Measurements from ENCODE around the gene PNLDC1.
A peak's percentile ranks its signal among the peaks of the same experiment; 100 is the strongest.
"Not testable (repeated sequence)": the region's sequence is repeated elsewhere in the genome, so short reads cannot be mapped to it uniquely, and the experiment has no call there.

The PNLDC1 gene

GRCh38 chr6:159807150-159807858 lies 7.2 kb downstream of the PNLDC1 start:
- DNase-seq (ENCODE audit: insufficient read length), result no peak
- FAIRE-seq, result no peak
- TF ChIP-seq POLR2A (IDR thresholded peaks at IDR 0.05; ENCODE audit: low read depth, low read length) (no peak), POLR2AphosphoS5 (IDR thresholded peaks at IDR 0.05; ENCODE audit: low read depth, low read length) (no peak), TAF1 (IDR thresholded peaks at IDR 0.05; ENCODE audit: borderline replicate concordance, low read depth, low read length) (no peak)

- FAIRE-seq, result no peak
Measured at GRCh38 chr6:159808647-159809046, 8.6 kb downstream of the PNLDC1 start.

DNA sequence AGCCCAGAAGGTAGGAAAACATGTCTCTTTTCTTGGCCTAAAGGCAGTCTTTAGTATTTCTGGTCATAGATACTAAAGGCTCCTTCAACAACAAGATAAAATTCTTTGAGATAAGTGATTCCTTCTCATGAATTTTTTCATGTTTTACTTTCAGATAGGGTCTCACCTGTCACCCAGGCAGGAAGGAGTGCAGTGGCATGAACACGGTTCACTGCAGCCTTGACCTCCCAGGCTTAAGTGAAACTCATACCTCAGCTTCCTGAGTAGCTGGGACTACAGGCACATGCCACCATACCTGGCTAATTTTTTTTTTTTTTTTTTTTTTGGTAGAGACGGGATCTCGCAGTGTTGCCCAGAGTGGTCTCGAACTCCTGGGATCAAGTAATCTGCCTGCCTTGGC lies 9.1 kb downstream of the PNLDC1 start:
- no peak for TF ChIP-seq POLR2AphosphoS5 (IDR thresholded peaks at IDR 0.05; ENCODE audit: low read depth, low read length)
- TF ChIP-seq POLR2A (IDR thresholded peaks at IDR 0.05; ENCODE audit: low read depth, low read length), result no peak
- TF ChIP-seq TAF1 (IDR thresholded peaks at IDR 0.05; ENCODE audit: borderline replicate concordance, low read depth, low read length), result no peak
- DNase-seq (ENCODE audit: insufficient read length) (no peak), FAIRE-seq (no peak)

More at GRCh38 chr6:159808647-159809046, 8.6 kb downstream of the PNLDC1 start:
- no peak for DNase-seq (ENCODE audit: insufficient read length)
- TF ChIP-seq POLR2AphosphoS5 (IDR thresholded peaks at IDR 0.05; ENCODE audit: low read depth, low read length) (no peak), POLR2A (IDR thresholded peaks at IDR 0.05; ENCODE audit: low read depth, low read length) (no peak), TAF1 (IDR thresholded peaks at IDR 0.05; ENCODE audit: borderline replicate concordance, low read depth, low read length) (no peak)

- no peak for TF ChIP-seq TAF1 (IDR thresholded peaks at IDR 0.05; ENCODE audit: borderline replicate concordance, low read depth, low read length)
- TF ChIP-seq POLR2AphosphoS5 (IDR thresholded peaks at IDR 0.05; ENCODE audit: low read depth, low read length), result no peak
- TF ChIP-seq POLR2A (IDR thresholded peaks at IDR 0.05; ENCODE audit: low read depth, low read length), result no peak
- FAIRE-seq, result no peak
- no peak for DNase-seq (ENCODE audit: insufficient read length)
Measured at GRCh38 chr6:159813781-159814180, 13.7 kb downstream of the PNLDC1 start.

DNA sequence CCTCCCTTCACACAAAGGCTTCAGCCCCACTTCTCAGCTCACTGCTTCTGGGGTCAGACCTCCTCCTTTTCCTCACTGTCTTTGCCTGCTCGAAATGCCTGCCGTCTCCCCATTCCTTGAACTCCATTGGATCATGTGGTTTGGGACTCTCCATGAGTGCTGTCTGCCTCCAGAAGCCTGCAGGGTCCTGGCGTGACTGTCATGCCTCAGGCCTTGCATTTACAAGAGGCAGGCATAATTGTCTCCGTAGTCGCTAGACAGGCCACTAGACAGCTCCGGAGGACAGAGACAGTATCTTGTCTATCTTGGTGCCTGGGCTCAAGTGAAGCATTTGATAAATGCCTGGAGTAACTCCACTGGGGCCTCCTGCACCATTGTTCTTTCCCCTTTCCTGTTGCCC lies 15.3 kb downstream of the PNLDC1 start:
- no peak for DNase-seq (ENCODE audit: insufficient read length)
- TF ChIP-seq POLR2AphosphoS5 (IDR thresholded peaks at IDR 0.05; ENCODE audit: low read depth, low read length), result no peak
- no peak for TF ChIP-seq TAF1 (IDR thresholded peaks at IDR 0.05; ENCODE audit: borderline replicate concordance, low read depth, low read length)
- TF ChIP-seq POLR2A (IDR thresholded peaks at IDR 0.05; ENCODE audit: low read depth, low read length), result no peak
- no peak for FAIRE-seq

DNA sequence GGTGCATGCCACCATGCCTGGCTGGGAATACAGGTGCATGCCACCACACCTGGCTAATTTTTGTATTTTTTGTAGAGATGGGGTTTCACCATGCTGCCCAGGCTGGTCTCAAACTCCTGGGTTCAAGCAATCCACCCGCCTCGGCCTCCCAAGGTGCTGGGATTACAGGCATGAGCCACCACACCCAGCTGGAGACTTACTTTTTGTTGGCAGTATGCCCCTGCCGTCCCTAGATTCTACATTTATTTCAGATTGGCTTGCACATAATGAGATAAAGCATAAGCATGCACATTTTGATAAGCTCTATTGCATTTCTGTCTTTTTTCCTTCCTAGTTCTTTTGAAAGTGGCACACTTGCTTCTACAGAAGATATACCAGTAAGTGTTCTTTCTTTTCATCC lies 16.7 kb downstream of the PNLDC1 start:
- DNase-seq (ENCODE audit: insufficient read length); FAIRE-seq: not testable (repeated sequence)

- FAIRE-seq, result no peak
- no peak for DNase-seq (ENCODE audit: insufficient read length)
- TF ChIP-seq TAF1 (IDR thresholded peaks at IDR 0.05; ENCODE audit: borderline replicate concordance, low read depth, low read length) (no peak), POLR2AphosphoS5 (IDR thresholded peaks at IDR 0.05; ENCODE audit: low read depth, low read length) (no peak), POLR2A (IDR thresholded peaks at IDR 0.05; ENCODE audit: low read depth, low read length) (no peak)
Measured at GRCh38 chr6:159817951-159818739, 18.1 kb downstream of the PNLDC1 start.

DNA sequence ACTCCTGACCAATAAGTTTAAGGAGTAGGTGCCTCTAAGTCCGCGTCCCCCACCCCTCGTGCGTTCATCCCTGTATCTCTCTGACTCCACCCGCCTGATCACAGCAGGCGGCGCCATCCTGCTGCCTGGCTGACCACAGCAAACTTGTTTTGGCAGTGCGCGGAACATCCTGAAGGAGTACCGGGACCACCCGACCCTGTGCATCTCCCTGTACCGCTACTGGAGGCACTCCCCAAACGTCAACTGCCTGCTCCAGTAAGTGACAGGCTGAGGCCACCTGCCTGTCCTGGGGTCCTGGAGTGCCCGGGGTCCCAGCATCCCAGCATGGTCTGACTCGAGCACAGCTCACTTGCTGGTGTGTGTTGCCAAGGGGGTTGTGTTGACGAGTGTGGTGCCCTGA lies 19.0 kb downstream of the PNLDC1 start:
- DNase-seq (ENCODE audit: insufficient read length) (no peak), FAIRE-seq (no peak)
- TF ChIP-seq TAF1 (IDR thresholded peaks at IDR 0.05; ENCODE audit: borderline replicate concordance, low read depth, low read length), result no peak
- no peak for TF ChIP-seq POLR2A (IDR thresholded peaks at IDR 0.05; ENCODE audit: low read depth, low read length)
- no peak for TF ChIP-seq POLR2AphosphoS5 (IDR thresholded peaks at IDR 0.05; ENCODE audit: low read depth, low read length)

DNA sequence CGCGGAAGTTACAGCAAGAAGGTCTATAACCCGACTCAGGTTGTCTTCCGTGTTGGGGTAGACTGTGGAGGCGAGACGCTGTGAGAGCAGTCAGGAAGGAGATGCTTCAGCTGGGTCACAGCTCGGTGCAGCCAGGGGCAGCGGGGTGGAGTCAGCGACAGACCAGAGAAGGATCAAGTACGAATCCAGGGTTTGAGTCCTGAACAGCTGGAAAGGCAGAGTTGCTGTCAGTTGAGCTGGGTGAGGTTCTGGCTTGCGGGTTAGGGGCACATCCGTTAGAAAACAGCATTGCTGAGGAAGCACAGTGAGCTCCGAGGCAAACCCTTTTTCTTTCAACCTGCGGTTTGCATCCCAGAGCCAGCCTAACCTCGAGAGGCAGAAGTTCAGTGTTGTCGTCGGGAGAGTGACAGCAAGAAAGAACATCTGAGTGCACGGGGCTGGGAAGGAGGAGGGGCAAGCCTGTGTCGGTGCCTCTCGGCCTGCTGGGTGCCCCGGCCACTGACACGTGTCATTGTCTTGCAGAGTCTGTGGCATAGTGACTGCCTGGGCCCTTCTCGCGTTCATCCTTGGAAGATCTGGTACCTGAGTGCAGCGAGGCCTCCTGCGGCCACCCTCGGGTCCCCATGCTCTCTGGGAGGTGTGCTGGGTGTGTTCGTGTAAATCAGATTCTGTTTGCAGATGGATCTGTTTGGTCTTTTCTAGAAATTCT lies 20.0 kb downstream of the PNLDC1 start:
- peak; percentile 39 for DNase-seq (ENCODE audit: insufficient read length)
- FAIRE-seq, result peak; percentile 70
- TF ChIP-seq POLR2AphosphoS5 (IDR thresholded peaks at IDR 0.05; ENCODE audit: low read depth, low read length), result no peak
- TF ChIP-seq TAF1 (IDR thresholded peaks at IDR 0.05; ENCODE audit: borderline replicate concordance, low read depth, low read length), result no peak
- TF ChIP-seq POLR2A (IDR thresholded peaks at IDR 0.05; ENCODE audit: low read depth, low read length), result no peak

DNA sequence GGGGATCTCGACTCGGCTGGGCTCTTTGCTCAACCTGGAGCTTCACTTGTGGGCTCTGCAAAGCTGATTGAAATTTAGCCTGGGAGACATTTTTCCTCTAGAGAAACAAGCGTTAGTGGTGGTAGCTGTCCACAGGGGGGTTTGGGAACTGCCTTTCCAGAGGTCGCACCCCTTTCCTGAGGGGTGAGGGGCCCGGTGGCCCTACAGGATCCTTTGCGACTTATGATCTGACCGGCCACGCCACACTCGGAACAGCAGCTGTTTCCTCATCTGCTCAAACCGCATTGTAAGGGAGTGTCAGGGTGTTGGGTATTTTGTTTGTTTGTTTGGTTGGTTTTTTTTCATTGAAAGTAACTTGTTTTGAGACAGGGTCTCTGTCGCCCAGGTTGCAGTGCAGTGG lies 21.0 kb downstream of the PNLDC1 start:
- no peak for DNase-seq (ENCODE audit: insufficient read length)
- FAIRE-seq, result no peak
- no peak for TF ChIP-seq TAF1 (IDR thresholded peaks at IDR 0.05; ENCODE audit: borderline replicate concordance, low read depth, low read length)
- TF ChIP-seq POLR2AphosphoS5 (IDR thresholded peaks at IDR 0.05; ENCODE audit: low read depth, low read length), result no peak
- no peak for TF ChIP-seq POLR2A (IDR thresholded peaks at IDR 0.05; ENCODE audit: low read depth, low read length)

GRCh38 chr6:159821726-159822125 lies 21.6 kb downstream of the PNLDC1 start:
- no peak for DNase-seq (ENCODE audit: insufficient read length)
- FAIRE-seq, result no peak
- TF ChIP-seq TAF1 (IDR thresholded peaks at IDR 0.05; ENCODE audit: borderline replicate concordance, low read depth, low read length) (no peak), POLR2A (IDR thresholded peaks at IDR 0.05; ENCODE audit: low read depth, low read length) (no peak), POLR2AphosphoS5 (IDR thresholded peaks at IDR 0.05; ENCODE audit: low read depth, low read length) (no peak)
